Natural killer cell (primary cell): ENCODE measurements around the gene PPP1R2C. TPM values are rescaled to one million over a fixed set of nuclear protein-coding genes. Genes with fewer than 3 reads are reported as not detected.

Experiments used
- ATAC-seq, 3 donors: fragments of 150-1000 bp in 2 of 3; fragments of 200-7000 bp in 1 of 3; cut with Tn5 transposase; 1 replicate in 1 of 3; 2 replicates in 2 of 3; pipeline ENCODE4 v1.10.0; 2021; ENCODE audit warnings: mild to moderate bottlenecking in 2 of 3, moderate library complexity in 2 of 3
- DNase-seq, 2 donors: peaks; one replicate each; pipeline versions ENCODE4 v3.0.0 to v3.0.0-alpha.2; 2013 to 2021; ENCODE audit warnings: mixed read lengths in 1 of 2
- H3K27ac ChIP-seq: one replicate; pipeline ENCODE4 v1.5.1; 2013; ENCODE audit warnings: mild to moderate bottlenecking, low read length
- H3K27me3 ChIP-seq: one replicate; pipeline ENCODE4 v1.6.1; 2013; ENCODE audit warnings: low read length; ENCODE audit not compliant: control insufficient read depth, insufficient read depth
- H3K36me3 ChIP-seq: one replicate; pipeline ENCODE4 v1.6.1; 2013; ENCODE audit warnings: low read length; ENCODE audit not compliant: control insufficient read depth, insufficient read depth
- H3K4me1 ChIP-seq: one replicate; pipeline ENCODE4 v1.6.1; 2013; ENCODE audit warnings: low read length; ENCODE audit not compliant: control insufficient read depth, insufficient read depth
- H3K4me3 ChIP-seq: one replicate; pipeline ENCODE4 v1.5.1; 2013; ENCODE audit warnings: low read length
- H3K9me3 ChIP-seq: one replicate; pipeline ENCODE4 v1.6.1; 2013; ENCODE audit warnings: low read length; ENCODE audit not compliant: control insufficient read depth, insufficient read depth
- H3K27ac Mint-ChIP-seq, 2 donors: one replicate each; pipeline ENCODE4 v1.8.0; 2022; ENCODE audit warnings: mild to moderate bottlenecking in 2 of 2, mixed read lengths in 2 of 2, moderate library complexity in 1 of 2
- H3K27me3 Mint-ChIP-seq, 2 donors: one replicate each; pipeline ENCODE4 v1.8.0; 2022; ENCODE audit warnings: low read depth in 2 of 2, mixed read lengths in 2 of 2
- H3K36me3 Mint-ChIP-seq: one replicate; pipeline ENCODE4 v1.8.0; 2022; ENCODE audit warnings: mixed read lengths
- H3K4me1 Mint-ChIP-seq, 2 donors: one replicate each; pipeline ENCODE4 v1.8.0; 2022; ENCODE audit warnings: mixed read lengths in 2 of 2
- H3K4me3 Mint-ChIP-seq: one replicate; pipeline ENCODE4 v1.8.0; 2022; ENCODE audit warnings: mild to moderate bottlenecking, moderate library complexity, mixed read lengths
- H3K9me3 Mint-ChIP-seq, 2 donors: one replicate each; pipeline ENCODE4 v1.8.0; 2022; ENCODE audit warnings: mixed read lengths in 2 of 2
- WGBS: methylation state at CpG from one replicate; pipeline ENCODE4 v1.1.7; 2013; ENCODE audit warnings: missing lambda C conversion rate; ENCODE audit not compliant: insufficient coverage; 5-methylcytosine and 5-hydroxymethylcytosine counted together
- intact Hi-C: fragments of 100-400 bp; cut with micrococcal nuclease; formaldehyde crosslinking; loops from one replicate; pipeline ENCODE4 v1.14.2; 2022
- total RNA-seq, 4 donors: library from RNA; stranded (reverse); fragments of 120-200 nt in 1 of 4; gene quantifications; one replicate each; pipeline versions ENCODE4 v1.2.3 to v1.2.4, GENCODE V29; 2013 to 2022
- TF ChIP-seq, protein P1 (sequence below): fragments of 200-600 bp; IDR thresholded peaks from one replicate; pipeline ENCODE4 v1.8.0; 2022; ENCODE audit warnings: antibody characterized with exemption

The PPP1R2C gene
- total RNA-seq, 3 donors from 2014 or later (not counting 1 experiment from before 2014, with no cell fraction given), result 0.72 TPM; not detected in 2

DNA sequence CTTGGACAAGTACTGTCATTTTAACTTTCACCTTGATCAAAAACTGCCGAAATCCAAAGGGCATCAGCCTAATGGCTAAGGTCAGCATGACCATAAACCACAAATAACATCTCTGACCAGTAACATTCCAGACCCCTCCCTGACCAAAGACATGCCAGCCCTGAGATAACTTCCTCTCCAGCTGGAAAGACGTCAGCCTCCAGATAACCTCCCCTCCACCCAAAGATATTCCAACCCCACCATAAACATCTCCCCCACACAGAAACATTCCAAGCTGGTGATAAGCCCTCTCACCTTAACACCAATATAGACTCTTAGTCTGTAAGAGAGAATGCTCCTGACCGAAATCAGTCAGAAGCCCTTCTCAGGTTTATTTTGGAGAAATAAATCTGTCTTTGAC, 7.4 kb downstream of the PPP1R2C start:
- Histone ChIP-seq H3K4me1 (no peaks in the 10 kb centered on the region), H3K9me3 (no peaks in the 10 kb centered on the region), H3K27ac (no peak overlapping the region), H3K27me3 (no peaks in the 10 kb centered on the region), H3K36me3 (no peaks in the 10 kb centered on the region), H3K4me3 (no peak overlapping the region)
- DNase-seq (no peak), ATAC-seq (no peak)
- intact Hi-C loops, result no loop called here
- WGBS, result 94% methylated on average over 1 of the region's 3 CpGs
- TF ChIP-seq, protein P1, sequence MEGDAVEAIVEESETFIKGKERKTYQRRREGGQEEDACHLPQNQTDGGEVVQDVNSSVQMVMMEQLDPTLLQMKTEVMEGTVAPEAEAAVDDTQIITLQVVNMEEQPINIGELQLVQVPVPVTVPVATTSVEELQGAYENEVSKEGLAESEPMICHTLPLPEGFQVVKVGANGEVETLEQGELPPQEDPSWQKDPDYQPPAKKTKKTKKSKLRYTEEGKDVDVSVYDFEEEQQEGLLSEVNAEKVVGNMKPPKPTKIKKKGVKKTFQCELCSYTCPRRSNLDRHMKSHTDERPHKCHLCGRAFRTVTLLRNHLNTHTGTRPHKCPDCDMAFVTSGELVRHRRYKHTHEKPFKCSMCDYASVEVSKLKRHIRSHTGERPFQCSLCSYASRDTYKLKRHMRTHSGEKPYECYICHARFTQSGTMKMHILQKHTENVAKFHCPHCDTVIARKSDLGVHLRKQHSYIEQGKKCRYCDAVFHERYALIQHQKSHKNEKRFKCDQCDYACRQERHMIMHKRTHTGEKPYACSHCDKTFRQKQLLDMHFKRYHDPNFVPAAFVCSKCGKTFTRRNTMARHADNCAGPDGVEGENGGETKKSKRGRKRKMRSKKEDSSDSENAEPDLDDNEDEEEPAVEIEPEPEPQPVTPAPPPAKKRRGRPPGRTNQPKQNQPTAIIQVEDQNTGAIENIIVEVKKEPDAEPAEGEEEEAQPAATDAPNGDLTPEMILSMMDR, result no peak
- no peaks in the 10 kb centered on the region for H3K9me3 Mint-ChIP-seq
- no peaks in the 10 kb centered on the region for H3K36me3 Mint-ChIP-seq
- H3K27me3 Mint-ChIP-seq, result peaks cover 3% of the 10 kb centered on the region in 2 donors
- no peak overlapping the region for H3K27ac Mint-ChIP-seq
- H3K4me1 Mint-ChIP-seq, result no peaks in the 10 kb centered on the region
- H3K4me3 Mint-ChIP-seq, result no peak overlapping the region

GRCh38 chrX:42759881-42760280, 18.1 kb downstream of the PPP1R2C start:
- H3K4me1 Mint-ChIP-seq, result no peaks in the 10 kb centered on the region
- H3K9me3 Mint-ChIP-seq, result peaks cover 0 to 2% of the 10 kb centered on the region in 2 donors
- peaks cover 0 to 22% of the 10 kb centered on the region in 2 donors for H3K27me3 Mint-ChIP-seq

DNA sequence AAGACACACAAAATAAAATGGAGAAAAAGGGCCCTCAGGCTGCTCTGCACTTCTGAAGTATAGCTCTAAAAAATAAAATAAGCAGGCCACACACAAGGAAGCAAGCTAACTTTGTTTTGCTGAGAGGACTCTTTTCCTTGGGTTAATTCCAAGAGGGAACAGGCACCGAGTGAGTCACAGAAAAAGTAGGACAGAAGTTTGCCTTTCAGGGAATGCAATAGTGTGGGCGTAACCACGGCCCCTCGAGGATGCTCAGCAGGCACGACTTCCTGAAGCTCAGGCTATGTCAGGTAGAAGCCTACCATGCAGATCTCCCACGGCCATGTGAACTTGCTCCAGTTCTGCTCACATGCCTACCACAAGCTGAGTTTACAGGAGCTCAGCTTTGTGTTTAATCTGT, 22.1 kb downstream of the PPP1R2C start:
- DNase-seq, result no peak
- TF ChIP-seq, protein P1, result no peak
- 51% methylated on average over 6 of the region's 6 CpGs for WGBS
- no peaks in the 10 kb centered on the region for H3K27me3 ChIP-seq
- intact Hi-C loops, result no loop called here
- no peak overlapping the region for H3K4me3 ChIP-seq
- H3K36me3 ChIP-seq, result no peaks in the 10 kb centered on the region
- Mint-ChIP-seq H3K4me1 (no peaks in the 10 kb centered on the region), H3K9me3 (no peaks in the 10 kb centered on the region), H3K27ac (no peak overlapping the region), H3K27me3 (peaks cover 0 to 5% of the 10 kb centered on the region in 2 donors), H3K36me3 (no peaks in the 10 kb centered on the region), H3K4me3 (no peak overlapping the region)
- no peaks in the 10 kb centered on the region for H3K4me1 ChIP-seq
- H3K27ac ChIP-seq, result no peak overlapping the region
- no peak for ATAC-seq
- H3K9me3 ChIP-seq, result no peaks in the 10 kb centered on the region

More at GRCh38 chrX:42759881-42760280, 18.1 kb downstream of the PPP1R2C start:
- WGBS, result no CpG with 5 or more reads among the region's 1 CpG
- no peaks in the 10 kb centered on the region for H3K36me3 ChIP-seq
- Mint-ChIP-seq H3K36me3 (no peaks in the 10 kb centered on the region), H3K4me3 (no peak overlapping the region), H3K27ac (no peak overlapping the region)
- no peak overlapping the region for H3K4me3 ChIP-seq
- ATAC-seq (no peak), DNase-seq (no peak)
- H3K4me1 ChIP-seq, result no peaks in the 10 kb centered on the region
- intact Hi-C loops, result no loop called here
- TF ChIP-seq, protein P1, result no peak
- H3K27ac ChIP-seq, result no peak overlapping the region
- no peaks in the 10 kb centered on the region for H3K9me3 ChIP-seq
- H3K27me3 ChIP-seq, result no peaks in the 10 kb centered on the region

GRCh38 chrX:42754603-42755002, 23.4 kb downstream of the PPP1R2C start:
- H3K9me3 Mint-ChIP-seq, result no peaks in the 10 kb centered on the region
- H3K27ac Mint-ChIP-seq, result no peak overlapping the region
- H3K36me3 Mint-ChIP-seq, result no peaks in the 10 kb centered on the region
- Histone ChIP-seq H3K9me3 (no peaks in the 10 kb centered on the region), H3K27ac (no peak overlapping the region), H3K4me1 (no peaks in the 10 kb centered on the region), H3K27me3 (no peaks in the 10 kb centered on the region), H3K4me3 (no peak overlapping the region), H3K36me3 (no peaks in the 10 kb centered on the region)
- intact Hi-C loops, result no loop called here
- no peak overlapping the region for H3K4me3 Mint-ChIP-seq
- H3K27me3 Mint-ChIP-seq, result peaks cover 0 to 5% of the 10 kb centered on the region in 2 donors
- no peaks in the 10 kb centered on the region for H3K4me1 Mint-ChIP-seq
- ATAC-seq (no peak), DNase-seq (no peak)
- TF ChIP-seq, protein P1, result no peak
- WGBS, result 94% methylated on average over 2 of the region's 2 CpGs
